ACHN (cell line): Measurements from ENCODE around the gene ZNF653.

ENCODE experiments used
- DNase-seq: peaks from one replicate; pipeline ENCODE4 v3.0.0-alpha.2; 2015
- in situ Hi-C: cut with HindIII; loops from 2 replicates; pipeline ENCODE4 v1.10.0; 2017; ENCODE audit warnings: low sequenced_read_pairs, low pct_ligation_motif_present, low pct_unique_long_range_greater_than_20kb

ZNF653 gene

GRCh38 chr19:11505504-11506100 is at the start of gene ZNF653:
Gene ZNF653, minus strand, starts transcription at chr19:11505839. Its CDS starts 53 bp downstream, at chr19:11505786.
- in situ Hi-C loops, result no loop called here
- DNase-seq, result peak; percentile 92

- in situ Hi-C loops, result no loop called here
- DNase-seq, result no peak
These were observed 49.6 kb upstream of the ZNF653 start for GRCh38 chr19:11555246-11555645.

- in situ Hi-C loops, result no loop called here
- no peak for DNase-seq
These were observed 48.5 kb upstream of the ZNF653 start for GRCh38 chr19:11554160-11554559.

GRCh38 chr19:11552666-11553372 is 47.2 kb upstream of the ZNF653 start:
- no peak for DNase-seq
- in situ Hi-C loops, result no loop called here

GRCh38 chr19:11551603-11552235 is 46.1 kb upstream of the ZNF653 start:
- DNase-seq, result no peak
- in situ Hi-C loops, result no loop called here

GRCh38 chr19:11550265-11550664 is 44.6 kb upstream of the ZNF653 start:
- in situ Hi-C loops, result no loop called here
- DNase-seq, result no peak

GRCh38 chr19:11549386-11549953 is 43.8 kb upstream of the ZNF653 start:
- no peak for DNase-seq
- in situ Hi-C loops, result no loop called here

GRCh38 chr19:11547929-11548700 is 42.5 kb upstream of the ZNF653 start:
- DNase-seq, result no peak
- in situ Hi-C loops, result no loop called here

GRCh38 chr19:11541238-11541637 is 35.6 kb upstream of the ZNF653 start:
- in situ Hi-C loops, result no loop called here
- no peak for DNase-seq

GRCh38 chr19:11540645-11541044 is 35.0 kb upstream of the ZNF653 start:
- in situ Hi-C loops, result no loop called here

GRCh38 chr19:11539495-11540365 is 34.1 kb upstream of the ZNF653 start:
- DNase-seq, result no peak
- in situ Hi-C loops, result no loop called here

More at GRCh38 chr19:11540645-11541044, 35.0 kb upstream of the ZNF653 start:
- DNase-seq, result peak; percentile 32

GRCh38 chr19:11538232-11539036 is 32.8 kb upstream of the ZNF653 start, which contains the start of gene CNN1:
Gene CNN1, plus strand, starts transcription at chr19:11538851. Its CDS starts 77 bp downstream, at chr19:11538928.
- DNase-seq, result no peak
- in situ Hi-C loops, result no loop called here

GRCh38 chr19:11535792-11536595 is 30.4 kb upstream of the ZNF653 start:
- in situ Hi-C loops, result no loop called here
- DNase-seq, result peak; percentile 86

- DNase-seq, result no peak
- in situ Hi-C loops, result no loop called here
These were observed 29.3 kb upstream of the ZNF653 start for GRCh38 chr19:11534948-11535347.

- in situ Hi-C loops, result no loop called here
These were observed 28.9 kb upstream of the ZNF653 start for GRCh38 chr19:11534538-11534937.

GRCh38 chr19:11530432-11530831 is 24.8 kb upstream of the ZNF653 start:
- DNase-seq, result peak; percentile 95
- in situ Hi-C loops, result no loop called here

More at GRCh38 chr19:11534538-11534937, 28.9 kb upstream of the ZNF653 start:
- no peak for DNase-seq
